Endothelial cell of umbilical vein (primary cell): Measurements from ENCODE around the gene UPB1. TPM values are rescaled to one million over a fixed set of nuclear protein-coding genes. Genes with fewer than 3 reads are reported as not detected.

Source experiments
- BruUV-seq: library from RNA; stranded (reverse); fragments of 400-500 nt; replicated peaks from 2 replicates; lab custom pipeline; 2021; lab: Mats Ljungman, UMichigan
- CTCF ChIA-PET: fragments of 300-600, 350-600 bp; sonication (Branson Sonifier 250); formaldehyde crosslinking; loops from one replicate; lab custom pipeline; 2021; ENCODE audit warnings: antibody characterized with exemption, inconsistent platforms; lab: Charles Lee
- POLR2A ChIA-PET: fragments of 300-600, 350-600 bp; sonication (Branson Sonifier 250); formaldehyde crosslinking; loops from one replicate; lab custom pipeline; 2021; ENCODE audit warnings: antibody characterized with exemption, inconsistent platforms; lab: Charles Lee
- DNase-seq: peaks from one replicate; pipeline ENCODE4 v3.0.0-alpha.2; 2011; ENCODE audit warnings: low read depth, low spot score
- FAIRE-seq: peaks from 2 replicates; lab custom pipeline; 2011; peaks lifted over from hg19 to GRCh38; lab: Jason Lieb, UNC
- H2AFZ ChIP-seq: 2 replicates; pipeline ENCODE4 v1.6.0; 2012; ENCODE audit warnings: low read depth, low read length, control low read depth, inconsistent platforms
- H3K27ac ChIP-seq: 2 replicates; pipeline ENCODE4 v1.5.1; 2011; ENCODE audit warnings: low read depth, mild to moderate bottlenecking, control low read depth, low read length, moderate library complexity; ENCODE audit not compliant: insufficient read depth
- H3K27me3 ChIP-seq, 2 experiments: 2 replicates each; pipeline versions ENCODE4 v1.6.0 to v1.6.1; 2011; ENCODE audit warnings: low read length in 2 of 2, mixed read lengths in 1 of 2; ENCODE audit not compliant: control insufficient read depth in 2 of 2, insufficient read depth in 2 of 2
- H3K36me3 ChIP-seq, 2 experiments: 2 replicates in 1 of 2; 3 replicates in 1 of 2; pipeline ENCODE4 v1.5.1; 2011; ENCODE audit warnings: low read length in 2 of 2, mild to moderate bottlenecking in 1 of 2, moderate library complexity in 1 of 2; ENCODE audit not compliant: control insufficient read depth in 2 of 2, insufficient read depth in 2 of 2; ENCODE audit errors: extremely low read depth in 1 of 2
- H3K4me1 ChIP-seq: 3 replicates; pipeline ENCODE4 v1.5.1; 2011; ENCODE audit warnings: mild to moderate bottlenecking, low read length; ENCODE audit not compliant: control insufficient read depth, insufficient read depth; ENCODE audit errors: extremely low read depth
- H3K4me2 ChIP-seq: 2 replicates; pipeline ENCODE4 v1.6.1; 2011; ENCODE audit warnings: low read length, control low read depth, mixed read lengths; ENCODE audit not compliant: insufficient read depth
- H3K4me3 ChIP-seq, 3 experiments: fragments of 200-600 bp in 1 of 3; sonication (generic), shearing (Covaris generic) in 1 of 3; replicated peaks in 1 of 3; 2 replicates each; pipeline ENCODE4 v1.5.1; 2011 to 2016; ENCODE audit warnings: control low read depth in 3 of 3, low read length in 3 of 3, mild to moderate bottlenecking in 2 of 3, inconsistent platforms in 1 of 3, low read depth in 1 of 3, moderate library complexity in 1 of 3; ENCODE audit not compliant: insufficient read depth in 1 of 3
- H3K79me2 ChIP-seq: 2 replicates; pipeline ENCODE4 v1.6.0; 2012; ENCODE audit warnings: low read length, inconsistent platforms; ENCODE audit not compliant: control insufficient read depth, insufficient read depth
- H3K9ac ChIP-seq: replicated peaks from 2 replicates; pipeline ENCODE3; 2011; ENCODE audit warnings: low read length, control low read depth; ENCODE audit not compliant: insufficient read depth; ENCODE audit errors: extremely low read depth
- H3K9me1 ChIP-seq: replicated peaks from 3 replicates; pipeline ENCODE4 v1.6.0; 2011; ENCODE audit warnings: mild to moderate bottlenecking, low read length; ENCODE audit not compliant: control insufficient read depth, insufficient read depth; ENCODE audit errors: extremely low read depth
- H3K9me3 ChIP-seq: replicated peaks from 2 replicates; pipeline ENCODE4 v1.5.1; 2012; ENCODE audit warnings: low read length, inconsistent platforms; ENCODE audit not compliant: control insufficient read depth, insufficient read depth
- H4K20me1 ChIP-seq: replicated peaks from 2 replicates; pipeline ENCODE3; 2011; ENCODE audit warnings: mild to moderate bottlenecking, low read length; ENCODE audit not compliant: control insufficient read depth, insufficient read depth; ENCODE audit errors: extremely low read depth
- CTCF ChIP-seq, 2 donors: IDR thresholded peaks; 1 replicate in 1 of 2; 2 replicates in 1 of 2; pipeline ENCODE4 v1.5.1; 2011; ENCODE audit warnings: low read length in 2 of 2, mild to moderate bottlenecking in 2 of 2, moderate library complexity in 2 of 2, control low read depth in 1 of 2, inconsistent platforms in 1 of 2, low read depth in 1 of 2; ENCODE audit not compliant: insufficient read depth in 1 of 2; ENCODE audit errors: extremely low read depth in 1 of 2
- EZH2 ChIP-seq: IDR thresholded peaks from 2 replicates; pipeline ENCODE4 v1.6.1; 2012; ENCODE audit warnings: borderline replicate concordance, low read depth, mild to moderate bottlenecking, moderate library complexity, low read length, inconsistent platforms; ENCODE audit not compliant: severe bottlenecking
- GATA2 ChIP-seq: IDR thresholded peaks from 2 replicates; pipeline ENCODE4 v1.7.0; 2011; ENCODE audit warnings: low read depth, mild to moderate bottlenecking, moderate library complexity, mixed read lengths, low read length; ENCODE audit not compliant: insufficient read length, insufficient read depth
- JUN ChIP-seq: IDR thresholded peaks from 2 replicates; pipeline ENCODE4 v1.6.1; 2011; ENCODE audit warnings: borderline replicate concordance, low read depth; ENCODE audit not compliant: insufficient read length, insufficient read depth
- MYC ChIP-seq: IDR thresholded peaks from one replicate; pipeline ENCODE4 v1.6.1; 2011; ENCODE audit warnings: mild to moderate bottlenecking, low read depth, low read length
- POLR2AphosphoS5 ChIP-seq: IDR thresholded peaks from 2 replicates; pipeline ENCODE4 v1.6.1; 2012; ENCODE audit warnings: low read depth, mild to moderate bottlenecking, control low read depth, low read length, moderate library complexity; ENCODE audit not compliant: insufficient read depth
- dilution Hi-C: fragments of 300-500 bp; cut with MboI; formaldehyde crosslinking; loops from one replicate; pipeline ENCODE4 v1.15.0; 2019; ENCODE audit warnings: low sequenced_read_pairs; ENCODE audit not compliant: extremely low pct_ligation_motif_present
- intact Hi-C: fragments of 100-400 bp; cut with micrococcal nuclease; formaldehyde crosslinking; loops from one replicate; pipeline ENCODE4 v1.10.0; 2022
- polyA plus RNA-seq, 4 experiments: library from polyadenylated mRNA; depleted of rRNA in 3 of 4; stranded (reverse) in 3 of 4; unstranded in 1 of 4; fragments of >200 nt; gene quantifications; 2 replicates each; pipeline versions ENCODE4 v1.2.1 to v1.2.3, GENCODE V29; 2011 to 2012; ENCODE audit warnings: missing spikeins in 1 of 4
- total RNA-seq: library from RNA; stranded (reverse); gene quantifications from 2 replicates; pipeline ENCODE4 v1.2.3, GENCODE V29; 2021
- TF ChIP-seq, protein P1 (sequence below): IDR thresholded peaks from 2 replicates; pipeline ENCODE4 v1.6.1; 2011; ENCODE audit not compliant: insufficient read depth, insufficient read length

Gene UPB1
- total and polyA plus RNA-seq, 2 donors (not counting 3 experiments of a cell fraction or from before 2014, with no cell fraction given) = 0.30 to 0.80 TPM

DNA sequence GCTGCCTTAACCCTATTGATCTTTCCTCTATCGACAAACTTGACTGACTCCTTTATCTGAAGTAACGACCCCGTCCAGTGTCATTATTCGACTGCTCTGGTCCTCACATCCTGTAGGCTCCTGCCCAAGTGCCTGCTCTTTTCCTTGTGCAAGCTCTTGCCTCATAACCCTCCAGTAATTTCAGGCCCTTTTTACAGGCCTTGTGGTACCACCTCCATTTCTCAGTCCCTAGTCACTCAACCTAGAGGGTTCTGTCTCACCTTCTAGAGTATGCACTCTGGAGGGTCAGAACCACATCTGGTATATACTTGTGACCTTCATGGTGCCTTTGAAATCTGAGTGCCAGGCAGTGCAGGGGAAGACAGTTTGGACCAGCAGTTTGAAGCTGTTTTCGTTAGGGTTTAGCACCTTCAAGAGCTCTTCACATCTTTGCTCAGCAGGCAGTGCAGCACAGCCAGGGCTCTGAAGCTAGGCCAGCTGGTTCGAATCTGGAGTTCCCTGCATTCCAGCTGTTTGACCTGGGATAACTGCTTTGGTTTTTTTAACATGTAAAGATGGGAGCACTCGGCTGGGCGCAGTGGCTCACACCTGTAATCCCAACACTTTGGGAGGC is 71.9 kb downstream of the UPB1 start:
- peaks cover 54% of the 10 kb centered on the region for H3K79me2 ChIP-seq
- peaks cover 8% of the 10 kb centered on the region for H4K20me1 ChIP-seq
- ChIA-PET CTCF (interaction anchor here (1.5 kb wide), 2 partner anchors 10 kb away, joined by 4 read pairs; no protein-coding TSS in a partner anchor), POLR2A (interaction anchor here (0.5 to 1.0 kb wide), 2 partner anchors 9 to 12 kb away, joined by 5 to 7 read pairs; no protein-coding TSS in a partner anchor)
- dilution Hi-C loops (no loop called here), intact Hi-C loops (no loop called here)
- H3K27ac ChIP-seq = no peak overlapping the region
- DNase-seq (no peak), FAIRE-seq (no peak)
- no TSS peak for BruUV-seq
- no peaks in the 10 kb centered on the region for H3K27me3 ChIP-seq
- TF ChIP-seq, protein P1, sequence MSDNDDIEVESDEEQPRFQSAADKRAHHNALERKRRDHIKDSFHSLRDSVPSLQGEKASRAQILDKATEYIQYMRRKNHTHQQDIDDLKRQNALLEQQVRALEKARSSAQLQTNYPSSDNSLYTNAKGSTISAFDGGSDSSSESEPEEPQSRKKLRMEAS = no peak
- TF ChIP-seq JUN = no peak
- TF ChIP-seq GATA2 = no peak
- no peak for TF ChIP-seq EZH2
- TF ChIP-seq MYC = no peak
- no peak for TF ChIP-seq POLR2AphosphoS5
- no peak for TF ChIP-seq CTCF (IDR thresholded peaks at IDR 0.05; ENCODE audit: extremely low read depth in 1 of 2, insufficient read depth in 1 of 2, low read depth in 1 of 2, low read length in 2 of 2)
- H3K9ac ChIP-seq = no peak overlapping the region
- no peak overlapping the region for H2AFZ ChIP-seq
- H3K36me3 ChIP-seq = peaks cover 20 to 26% of the 10 kb centered on the region in 2 experiments
- no peak overlapping the region for H3K4me2 ChIP-seq
- H3K9me1 ChIP-seq = no peaks in the 10 kb centered on the region
- no peaks in the 10 kb centered on the region for H3K4me1 ChIP-seq
- H3K9me3 ChIP-seq = no peaks in the 10 kb centered on the region
- H3K4me3 ChIP-seq = no peak overlapping the region
